BJ (cell line): Measurements from ENCODE around the gene CELF2. TPM values are rescaled to one million over a fixed set of nuclear protein-coding genes. Genes with fewer than 3 reads are reported as not detected.

Experiments
- CTCF ChIA-PET: fragments of 350-600 bp; formaldehyde crosslinking; extraction: SDS; loops from one replicate; lab custom pipeline; 2021; ENCODE audit warnings: antibody characterized with exemption, inconsistent platforms; lab: Yijun Ruan, JAX
- POLR2A ChIA-PET: fragments of 300-600 bp; sonication (Branson Sonifier 250); formaldehyde crosslinking; extraction: SDS; loops from one replicate; lab custom pipeline; 2021; ENCODE audit warnings: antibody characterized with exemption; lab: Charles Lee
- DNase-seq: peaks from one replicate; pipeline ENCODE4 v3.0.0-alpha.2; 2011; ENCODE audit warnings: low read depth
- H3K27me3 ChIP-seq: 2 replicates; pipeline ENCODE4 v1.6.0; 2011; ENCODE audit warnings: low read length; ENCODE audit not compliant: control insufficient read depth, insufficient read depth
- H3K36me3 ChIP-seq: 2 replicates; pipeline ENCODE4 v1.5.1; 2011; ENCODE audit warnings: low read length; ENCODE audit not compliant: control insufficient read depth, insufficient read depth
- H3K4me3 ChIP-seq: 2 replicates; pipeline ENCODE4 v1.5.1; 2011; ENCODE audit warnings: low read depth, mild to moderate bottlenecking, control low read depth, low read length
- CTCF ChIP-seq: IDR thresholded peaks from 2 replicates; pipeline ENCODE4 v1.5.1; 2011; ENCODE audit warnings: low read depth, mild to moderate bottlenecking, control low read depth, inconsistent platforms, low read length, moderate library complexity; ENCODE audit not compliant: insufficient read depth
- polyA plus RNA-seq: library from polyadenylated mRNA; depleted of rRNA; stranded (reverse); fragments of >200 nt; gene quantifications from 2 replicates; pipeline ENCODE4 v1.2.3, GENCODE V29; 2011

CELF2 gene
- polyA plus RNA-seq, 1 experiment, result 8.8 TPM

GRCh38 chr10:11138314-11139033 lies 120.8 kb downstream of the CELF2 start:
- no peak for DNase-seq

GRCh38 chr10:11140963-11141362 lies 123.3 kb downstream of the CELF2 start:
- Histone ChIP-seq H3K27me3 (no peaks in the 10 kb centered on the region), H3K36me3 (no peaks in the 10 kb centered on the region), H3K4me3 (no peak overlapping the region)
- DNase-seq, result no peak
- no peak for TF ChIP-seq CTCF
- ChIA-PET POLR2A (no interaction called here), CTCF (interaction anchor here (0.8 kb wide), 1 partner anchor 39 kb away, joined by 3 read pairs; no protein-coding TSS in a partner anchor)

More at GRCh38 chr10:11138314-11139033, 120.8 kb downstream of the CELF2 start:
- ChIA-PET CTCF (no interaction called here), POLR2A (no interaction called here)
- no peak for TF ChIP-seq CTCF
- no peaks in the 10 kb centered on the region for H3K27me3 ChIP-seq
- H3K4me3 ChIP-seq, result no peak overlapping the region
- H3K36me3 ChIP-seq, result no peaks in the 10 kb centered on the region

GRCh38 chr10:11141571-11142091 lies 124.0 kb downstream of the CELF2 start:
- no peak for TF ChIP-seq CTCF
- Histone ChIP-seq H3K4me3 (no peak overlapping the region), H3K36me3 (no peaks in the 10 kb centered on the region), H3K27me3 (no peaks in the 10 kb centered on the region)
- ChIA-PET CTCF (interaction anchor here (0.8 kb wide), 1 partner anchor 39 kb away, joined by 3 read pairs; no protein-coding TSS in a partner anchor), POLR2A (no interaction called here)
- no peak for DNase-seq

- Histone ChIP-seq H3K36me3 (no peaks in the 10 kb centered on the region), H3K4me3 (no peak overlapping the region), H3K27me3 (no peaks in the 10 kb centered on the region)
- POLR2A ChIA-PET, result no interaction called here
- CTCF ChIA-PET, result no interaction called here
- TF ChIP-seq CTCF, result no peak
- DNase-seq, result no peak
Observed at GRCh38 chr10:11142777-11143176, 125.1 kb downstream of the CELF2 start.

- CTCF ChIA-PET, result no interaction called here
- Histone ChIP-seq H3K4me3 (no peak overlapping the region), H3K27me3 (no peaks in the 10 kb centered on the region), H3K36me3 (no peaks in the 10 kb centered on the region)
- no peak for DNase-seq
- POLR2A ChIA-PET, result no interaction called here
- no peak for TF ChIP-seq CTCF
Observed at GRCh38 chr10:11143242-11143641, 125.6 kb downstream of the CELF2 start.
